RWPE2 (cell line): Measurements from ENCODE around the gene ITGB1.
"Not testable (repeated sequence)": the region's sequence is repeated elsewhere in the genome, so short reads cannot be mapped to it uniquely, and the experiment has no call there.

Experiments used
- ATAC-seq: fragments of 200-7000 bp; cut with Tn5 transposase; 3 replicates; pipeline ENCODE4 v1.9.1; 2021; ENCODE audit warnings: low read depth
- DNase-seq: peaks from one replicate; pipeline ENCODE4 v3.0.0-alpha.2; 2020; ENCODE audit warnings: low spot score
- H3K27ac ChIP-seq: fragments of 450-650 bp; 2 replicates; pipeline ENCODE4 v1.5.1; 2017; ENCODE audit warnings: mild to moderate bottlenecking; ENCODE audit not compliant: poor library complexity, severe bottlenecking
- H3K27me3 ChIP-seq: fragments of 250-450 bp; sonication (Bioruptor Pico); 2 replicates; pipeline ENCODE4 v1.5.1; 2021; ENCODE audit warnings: mild to moderate bottlenecking, moderate library complexity; ENCODE audit not compliant: insufficient read depth, poor library complexity, severe bottlenecking
- H3K36me3 ChIP-seq: fragments of 250-450 bp; sonication (Bioruptor Pico); 2 replicates; pipeline ENCODE4 v1.5.1; 2020; ENCODE audit warnings: low read depth, mild to moderate bottlenecking, moderate library complexity
- H3K4me1 ChIP-seq: fragments of 250-450 bp; sonication (Bioruptor Pico); 2 replicates; pipeline ENCODE4 v1.5.1; 2021; ENCODE audit warnings: mild to moderate bottlenecking, moderate library complexity; ENCODE audit not compliant: insufficient read depth, poor library complexity, severe bottlenecking
- H3K4me3 ChIP-seq: fragments of 250-450 bp; sonication (Bioruptor Pico); 2 replicates; pipeline ENCODE4 v1.5.1; 2021; ENCODE audit warnings: mild to moderate bottlenecking, moderate library complexity; ENCODE audit not compliant: severe bottlenecking
- H3K9me3 ChIP-seq: fragments of 250-450 bp; sonication (Bioruptor Pico); 2 replicates; pipeline ENCODE4 v1.5.1; 2021; ENCODE audit warnings: mild to moderate bottlenecking, moderate library complexity; ENCODE audit not compliant: severe bottlenecking
- TF ChIP-seq, protein P1 (sequence below): fragments of 450-650 bp; IDR thresholded peaks from one replicate; pipeline ENCODE4 v1.5.1; 2017; ENCODE audit warnings: mild to moderate bottlenecking, moderate library complexity; ENCODE audit not compliant: poor library complexity, severe bottlenecking

Gene ITGB1

DNA sequence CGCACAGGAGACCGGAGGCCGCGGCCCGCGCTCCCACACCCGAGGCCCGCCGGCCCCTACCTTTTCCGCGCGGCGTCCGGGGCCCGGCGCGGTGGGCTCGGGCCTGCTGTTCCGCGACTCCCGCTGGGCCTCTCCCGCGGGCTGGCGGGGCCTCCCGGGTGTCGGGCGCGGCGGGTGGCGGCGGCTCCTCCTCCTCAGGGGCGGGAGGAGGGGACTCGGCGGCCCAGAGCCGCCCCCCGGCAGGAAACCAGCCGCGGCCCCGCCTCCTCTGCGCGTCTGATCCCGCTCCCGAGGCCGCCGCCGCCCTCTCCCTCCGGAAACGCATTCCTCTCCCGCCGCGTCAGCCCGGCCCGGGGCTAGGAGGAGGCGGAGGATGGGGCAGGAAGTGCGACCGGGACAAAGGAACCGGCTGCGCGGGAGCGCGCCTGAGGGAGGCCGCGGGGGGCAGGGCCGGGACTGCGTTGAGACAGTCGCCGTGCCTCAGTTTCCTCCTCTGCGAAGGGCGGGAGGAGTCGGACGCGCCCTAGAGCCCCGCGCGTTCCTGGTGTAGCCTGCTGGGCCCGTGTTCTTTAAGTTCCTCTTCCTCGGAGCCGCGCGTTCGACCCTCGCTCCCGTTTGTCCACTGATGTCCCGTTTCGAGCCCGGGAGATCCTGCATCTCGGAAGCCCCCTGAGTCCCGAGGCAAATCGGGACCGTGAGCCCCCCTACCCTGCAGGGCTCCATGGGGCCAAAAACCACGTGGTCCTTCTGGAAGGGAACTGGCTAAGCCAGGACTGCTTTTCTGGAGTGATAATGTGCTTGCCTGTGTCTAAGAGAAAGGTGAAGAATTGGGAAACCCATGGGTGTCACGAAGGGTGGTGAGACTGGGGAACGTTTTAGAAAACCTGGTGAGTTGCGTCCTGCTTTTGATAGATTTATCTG is at the start of gene ITGB1:
TSS of gene ITGB1 (minus strand) at position 146 of the 921 bp plus-strand sequence. CDS start 22,672 bp downstream, outside the sequence.
- Histone ChIP-seq H3K36me3 (peaks cover 40% of the 10 kb centered on the region), H3K27ac (peak within 1 kb of the TSS; percentile 95), H3K9me3 (no peaks in the 10 kb centered on the region), H3K27me3 (no peaks in the 10 kb centered on the region), H3K4me3 (peak within 1 kb of the TSS; percentile 83), H3K4me1 (peaks cover 29% of the 10 kb centered on the region)
- ATAC-seq (peak; percentile 69), DNase-seq (peak; percentile 97)
- TF ChIP-seq, protein P1, sequence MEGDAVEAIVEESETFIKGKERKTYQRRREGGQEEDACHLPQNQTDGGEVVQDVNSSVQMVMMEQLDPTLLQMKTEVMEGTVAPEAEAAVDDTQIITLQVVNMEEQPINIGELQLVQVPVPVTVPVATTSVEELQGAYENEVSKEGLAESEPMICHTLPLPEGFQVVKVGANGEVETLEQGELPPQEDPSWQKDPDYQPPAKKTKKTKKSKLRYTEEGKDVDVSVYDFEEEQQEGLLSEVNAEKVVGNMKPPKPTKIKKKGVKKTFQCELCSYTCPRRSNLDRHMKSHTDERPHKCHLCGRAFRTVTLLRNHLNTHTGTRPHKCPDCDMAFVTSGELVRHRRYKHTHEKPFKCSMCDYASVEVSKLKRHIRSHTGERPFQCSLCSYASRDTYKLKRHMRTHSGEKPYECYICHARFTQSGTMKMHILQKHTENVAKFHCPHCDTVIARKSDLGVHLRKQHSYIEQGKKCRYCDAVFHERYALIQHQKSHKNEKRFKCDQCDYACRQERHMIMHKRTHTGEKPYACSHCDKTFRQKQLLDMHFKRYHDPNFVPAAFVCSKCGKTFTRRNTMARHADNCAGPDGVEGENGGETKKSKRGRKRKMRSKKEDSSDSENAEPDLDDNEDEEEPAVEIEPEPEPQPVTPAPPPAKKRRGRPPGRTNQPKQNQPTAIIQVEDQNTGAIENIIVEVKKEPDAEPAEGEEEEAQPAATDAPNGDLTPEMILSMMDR: no peak

DNA sequence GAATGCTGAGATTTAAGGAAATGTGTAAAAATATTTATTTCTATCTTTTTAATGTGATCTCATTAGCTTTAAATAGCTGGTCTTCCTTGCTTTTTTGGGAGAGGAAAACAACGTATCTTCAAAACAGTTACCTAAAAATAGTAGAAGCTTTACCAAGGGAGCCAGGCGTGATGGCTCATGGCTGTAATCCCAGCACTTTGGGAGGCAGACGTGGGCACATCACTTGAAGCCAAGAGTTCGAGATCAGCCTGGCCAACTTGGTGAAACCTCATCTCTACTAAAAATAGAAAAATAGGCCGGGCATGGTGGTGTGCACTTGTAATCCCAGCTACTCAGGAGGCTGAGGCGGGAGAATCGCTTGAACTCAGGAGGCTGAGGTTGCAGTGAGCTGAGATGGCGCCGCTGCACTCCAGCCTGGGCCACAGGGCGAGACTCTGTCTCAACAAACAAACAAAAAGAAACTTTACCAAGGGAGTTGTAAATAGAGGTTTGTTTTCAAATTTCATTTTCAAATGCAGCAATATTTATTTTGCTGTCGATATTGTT is 48.4 kb upstream of the ITGB1 start:
- no peak for ATAC-seq
- peaks cover 55% of the 10 kb centered on the region for H3K4me1 ChIP-seq
- H3K9me3 ChIP-seq: no peaks in the 10 kb centered on the region
- peak overlapping the region; percentile 98 for H3K27ac ChIP-seq
- TF ChIP-seq, protein P1: no peak
- H3K36me3 ChIP-seq: no peaks in the 10 kb centered on the region
- no peak overlapping the region for H3K4me3 ChIP-seq
- DNase-seq: no peak
- no peaks in the 10 kb centered on the region for H3K27me3 ChIP-seq

DNA sequence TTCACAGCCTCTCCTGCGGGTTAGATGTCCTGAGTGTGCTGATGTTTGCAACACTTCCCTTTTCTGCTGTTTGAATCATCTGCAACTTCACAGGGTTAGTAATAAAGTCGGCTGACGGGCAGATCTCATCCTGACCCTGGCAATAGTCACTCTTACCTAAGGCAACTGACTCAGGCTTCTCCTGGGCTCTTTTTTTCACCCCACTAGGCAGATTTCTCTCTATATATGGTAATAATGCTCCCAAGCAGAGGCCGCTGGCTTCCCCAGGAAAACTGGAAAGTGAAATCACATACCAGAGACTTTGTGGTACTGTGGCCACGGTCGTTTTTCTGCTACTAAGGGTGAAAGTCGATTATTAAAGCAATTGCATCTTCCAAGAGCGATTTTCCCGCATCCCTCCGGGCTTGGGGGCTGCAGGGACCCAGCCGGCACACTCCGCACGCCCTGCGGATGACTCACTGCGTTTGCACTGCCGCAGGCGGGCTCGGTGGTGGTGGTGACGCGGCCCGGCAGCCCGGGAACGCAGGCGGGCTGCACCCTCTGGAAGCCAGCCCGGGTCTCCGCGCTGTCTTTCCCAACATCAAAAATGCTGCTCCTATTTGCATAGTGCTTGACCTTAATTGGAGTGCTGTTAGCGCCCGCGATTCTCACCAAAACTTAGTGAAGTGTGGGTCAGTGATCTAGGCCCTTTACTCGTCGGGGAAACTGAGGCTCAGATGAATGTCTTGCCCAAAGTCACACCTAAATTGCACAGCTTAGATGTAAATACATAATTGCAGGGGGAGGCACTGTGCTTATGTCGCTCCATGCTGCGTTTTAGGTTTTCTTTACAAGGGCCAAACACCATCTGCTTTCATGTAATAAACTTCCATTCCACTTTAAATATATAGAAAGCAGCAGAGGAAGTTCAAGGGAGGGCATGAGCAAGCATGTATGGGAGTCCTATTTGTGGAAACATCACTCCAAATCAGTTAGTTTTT is 47.6 kb upstream of the ITGB1 start:
- DNase-seq (peak; percentile 93), ATAC-seq (peak; percentile 78)
- Histone ChIP-seq H3K27me3 (no peaks in the 10 kb centered on the region), H3K27ac (peak overlapping the region; percentile 98), H3K4me3 (peak overlapping the region; percentile 26), H3K9me3 (no peaks in the 10 kb centered on the region), H3K36me3 (no peaks in the 10 kb centered on the region), H3K4me1 (peaks cover 50% of the 10 kb centered on the region)
- TF ChIP-seq, protein P1: no peak

DNA sequence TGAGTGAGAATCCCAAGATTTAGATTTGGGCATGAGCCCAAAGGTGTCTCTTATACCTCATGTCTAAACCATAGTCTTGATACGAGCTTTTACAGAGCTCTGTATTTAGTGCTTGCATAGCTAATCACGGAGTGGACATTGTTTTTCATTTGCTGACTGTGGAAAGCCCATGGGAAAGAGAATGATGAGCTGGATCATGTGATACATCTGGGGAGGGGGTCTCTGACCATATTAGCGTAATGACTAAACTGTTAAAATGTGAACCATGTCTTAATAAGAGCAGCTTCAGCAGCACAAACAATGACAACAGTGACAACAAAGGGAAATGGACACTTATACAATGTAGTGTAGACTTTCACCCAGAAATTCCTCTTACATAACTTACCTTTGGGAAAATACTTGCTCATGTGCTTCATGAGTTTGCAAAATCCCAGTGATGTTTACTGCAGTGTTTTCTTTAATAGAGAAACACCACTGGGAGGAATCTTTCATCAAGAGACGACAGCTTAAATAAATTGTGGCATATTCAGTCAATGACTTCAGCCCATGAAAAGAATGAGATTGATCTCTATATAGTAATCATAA is 44.0 kb upstream of the ITGB1 start:
- Histone ChIP-seq H3K36me3 (no peaks in the 10 kb centered on the region), H3K4me1 (peaks cover 40% of the 10 kb centered on the region), H3K9me3 (peaks cover 3% of the 10 kb centered on the region), H3K27me3 (no peaks in the 10 kb centered on the region), H3K4me3 (no peak overlapping the region), H3K27ac (no peak overlapping the region)
- TF ChIP-seq, protein P1: no peak
- DNase-seq: no peak
- ATAC-seq: no peak

DNA sequence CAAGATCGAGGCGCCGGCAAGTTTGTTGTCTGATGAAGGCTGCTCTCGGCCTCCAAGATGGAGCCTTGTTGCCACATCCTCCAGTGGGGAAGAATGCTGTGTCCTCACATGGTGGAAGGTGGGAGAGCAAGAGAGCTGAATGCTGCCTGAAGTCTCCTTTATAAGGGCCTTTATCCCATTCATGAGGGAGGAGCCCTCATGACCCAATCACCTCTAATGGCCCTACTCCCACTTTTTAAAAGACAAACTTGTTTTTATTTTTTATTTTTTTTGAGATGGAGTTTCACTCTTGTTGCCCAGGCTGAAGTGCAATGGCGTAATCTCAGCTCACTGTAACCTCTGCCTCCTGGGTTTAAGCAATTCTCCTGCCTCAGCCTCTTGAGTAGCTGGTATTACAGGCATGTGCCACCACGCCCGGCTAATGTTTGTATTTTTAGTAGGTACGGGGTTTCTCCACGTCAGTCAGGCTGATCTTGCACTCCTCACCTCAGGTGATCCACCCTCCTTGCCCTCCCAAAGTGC is 40.1 kb upstream of the ITGB1 start:
- H3K4me3 ChIP-seq, H3K36me3 ChIP-seq, H3K9me3 ChIP-seq, H3K27me3 ChIP-seq, DNase-seq: not testable (repeated sequence)
- ATAC-seq: peak; percentile 88
- Histone ChIP-seq H3K27ac (peak overlapping the region; percentile 53), H3K4me1 (peaks cover 14% of the 10 kb centered on the region)
